IPS DF 4.7 (cell line): Measurements from ENCODE around the gene RUNX1.

ENCODE experiments used
- DNase-seq: peaks from one replicate; pipeline ENCODE4 v3.0.0-alpha.2; 2013; ENCODE audit warnings: low spot score; ENCODE audit errors: extremely low read depth

RUNX1 gene

DNA sequence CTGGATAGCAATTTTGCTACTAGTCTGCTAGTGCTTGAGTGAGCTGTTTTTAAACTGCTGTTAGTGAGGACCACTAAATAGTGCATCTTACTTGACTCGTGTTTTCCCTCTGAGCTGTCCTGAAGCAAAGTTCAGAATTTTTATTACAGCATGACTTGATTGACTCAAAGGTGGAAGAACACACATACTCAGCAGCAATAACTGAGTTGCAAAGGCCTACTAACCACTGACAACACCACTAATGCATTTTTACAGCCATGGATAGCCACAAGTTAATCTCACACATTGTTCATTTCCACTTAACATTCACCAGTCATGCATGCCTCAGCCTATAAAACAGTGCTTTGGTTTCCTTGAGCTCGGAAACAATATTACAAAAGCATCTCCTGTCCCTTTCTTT lies 148.7 kb downstream of the RUNX1 start:
- no peak for DNase-seq

DNA sequence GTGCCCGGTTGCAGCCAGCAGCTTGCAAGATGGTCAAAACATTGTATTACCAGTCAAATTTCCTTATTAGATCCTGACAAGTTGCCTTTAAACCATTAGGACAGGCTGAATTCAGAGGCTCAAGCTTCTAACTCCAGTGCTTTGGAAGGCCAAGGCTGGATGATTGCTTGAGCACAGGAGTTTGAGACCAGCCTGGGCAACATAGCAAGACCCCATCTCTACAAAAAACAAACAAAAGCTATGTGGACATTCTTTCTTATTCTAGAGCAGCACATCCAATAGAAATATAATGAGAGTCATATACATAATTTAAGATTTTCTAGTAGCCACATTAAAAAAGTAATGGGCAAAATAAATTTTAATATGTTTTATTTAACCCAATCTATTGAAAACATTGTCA lies 149.3 kb downstream of the RUNX1 start:
- DNase-seq: no peak

DNA sequence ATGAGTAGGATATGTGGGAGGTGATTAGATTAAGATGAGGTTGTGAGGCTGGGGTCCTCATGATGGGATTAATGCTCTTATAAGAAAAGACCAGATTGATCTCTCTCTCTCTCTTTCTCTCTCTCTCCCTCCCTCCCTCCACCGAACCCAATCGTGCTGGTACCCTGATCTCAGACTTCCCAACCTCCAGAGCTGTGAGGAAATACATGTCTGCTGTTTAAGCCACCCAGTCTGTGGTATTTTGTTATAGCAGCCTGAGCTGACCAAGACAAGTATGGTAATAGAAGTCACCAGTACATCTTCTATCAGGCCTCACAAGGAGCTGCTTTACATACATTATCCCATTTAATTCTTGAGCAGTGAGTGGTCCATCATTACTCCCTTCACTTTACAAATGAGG lies 149.8 kb downstream of the RUNX1 start:
- DNase-seq: no peak

DNA sequence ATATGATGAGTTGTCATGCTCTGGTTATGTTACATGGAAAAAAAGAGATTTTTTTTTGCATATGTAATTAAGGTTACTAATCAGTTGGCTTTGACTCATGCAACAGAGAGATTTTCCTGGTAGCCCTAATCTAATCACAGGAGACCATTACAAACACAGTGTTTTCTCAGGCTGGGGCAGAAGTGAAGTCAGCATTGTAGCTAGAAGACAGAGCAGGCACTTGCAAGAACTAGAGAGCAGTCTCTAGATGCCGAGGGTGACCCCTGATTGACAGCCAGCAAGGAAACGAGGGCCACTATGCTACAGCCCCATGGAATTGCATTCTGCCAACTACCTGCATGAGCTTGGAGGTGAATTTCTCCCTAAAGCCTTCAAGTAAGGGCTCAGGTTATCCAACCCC lies 151.3 kb downstream of the RUNX1 start:
- no peak for DNase-seq

DNA sequence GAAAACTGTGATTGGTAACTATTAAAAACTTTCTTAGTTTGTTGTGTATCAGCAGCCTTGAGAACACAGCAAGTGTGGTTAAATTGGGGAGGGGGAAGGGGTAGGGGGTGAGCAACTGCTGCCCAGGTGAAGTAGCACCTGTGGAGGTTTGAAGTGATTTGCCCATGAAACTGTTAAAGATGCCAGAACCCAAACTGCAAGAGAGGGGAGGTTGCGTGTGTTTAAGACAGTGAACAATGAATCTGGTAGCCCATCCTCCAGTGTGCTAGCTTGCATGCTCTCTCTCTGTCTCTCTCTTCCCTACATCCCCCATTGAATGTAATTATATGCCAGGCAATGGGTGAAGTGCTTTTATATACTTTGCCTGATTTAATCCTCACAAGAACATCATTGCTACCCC lies 154.7 kb downstream of the RUNX1 start:
- DNase-seq: no peak

DNA sequence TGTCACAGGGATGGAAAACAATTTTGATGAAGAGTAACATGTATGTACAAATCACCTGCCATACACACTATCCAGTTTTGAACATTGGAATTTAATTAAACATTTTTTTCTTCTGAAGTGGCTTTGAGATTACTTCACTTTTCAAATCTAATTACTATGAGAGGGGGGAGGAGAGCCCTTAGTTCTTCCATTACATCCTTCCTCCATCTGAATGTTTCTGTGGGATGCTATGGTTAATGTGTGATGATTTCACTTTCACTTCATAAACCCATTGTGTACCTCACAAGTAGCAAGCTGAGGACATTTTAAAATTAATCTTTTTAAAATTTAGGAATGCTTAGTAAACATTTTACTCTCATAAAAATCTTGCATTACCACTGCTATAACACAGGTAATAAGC lies 156.9 kb downstream of the RUNX1 start:
- no peak for DNase-seq

DNA sequence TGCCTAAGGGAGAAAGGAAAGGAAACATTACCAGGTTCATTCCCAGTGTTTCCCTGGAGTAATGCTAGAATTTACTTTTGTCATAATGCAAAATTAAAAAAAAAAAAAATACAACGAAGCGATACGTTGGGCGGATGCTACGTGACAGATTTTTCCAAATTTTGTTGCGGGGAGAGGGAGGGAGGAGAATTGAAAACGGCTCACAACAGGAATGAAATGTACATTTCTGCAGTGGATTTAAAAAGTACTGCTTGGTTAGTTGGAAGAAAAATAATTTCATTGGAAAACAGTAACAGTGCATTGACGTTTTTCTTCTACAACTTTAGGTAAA lies 157.5 kb downstream of the RUNX1 start:
- no peak for DNase-seq

DNA sequence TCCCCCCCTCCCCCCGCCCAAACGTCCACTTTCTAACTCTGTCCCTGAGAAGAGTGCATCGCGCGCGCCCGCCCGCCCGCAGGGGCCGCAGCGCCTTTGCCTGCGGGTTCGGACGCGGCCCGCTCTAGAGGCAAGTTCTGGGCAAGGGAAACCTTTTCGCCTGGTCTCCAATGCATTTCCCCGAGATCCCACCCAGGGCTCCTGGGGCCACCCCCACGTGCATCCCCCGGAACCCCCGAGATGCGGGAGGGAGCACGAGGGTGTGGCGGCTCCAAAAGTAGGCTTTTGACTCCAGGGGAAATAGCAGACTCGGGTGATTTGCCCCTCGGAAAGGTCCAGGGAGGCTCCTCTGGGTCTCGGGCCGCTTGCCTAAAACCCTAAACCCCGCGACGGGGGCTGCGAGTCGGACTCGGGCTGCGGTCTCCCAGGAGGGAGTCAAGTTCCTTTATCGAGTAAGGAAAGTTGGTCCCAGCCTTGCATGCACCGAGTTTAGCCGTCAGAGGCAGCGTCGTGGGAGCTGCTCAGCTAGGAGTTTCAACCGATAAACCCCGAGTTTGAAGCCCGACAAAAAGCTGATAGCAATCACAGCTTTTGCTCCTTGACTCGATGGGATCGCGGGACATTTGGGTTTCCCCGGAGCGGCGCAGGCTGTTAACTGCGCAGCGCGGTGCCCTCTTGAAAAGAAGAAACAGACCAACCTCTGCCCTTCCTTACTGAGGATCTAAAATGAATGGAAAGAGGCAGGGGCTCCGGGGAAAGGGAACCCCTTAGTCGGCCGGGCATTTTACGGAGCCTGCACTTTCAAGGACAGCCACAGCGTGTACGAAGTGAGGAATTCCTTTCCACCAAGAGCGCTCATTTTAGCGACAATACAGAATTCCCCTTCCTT lies 158.1 kb downstream of the RUNX1 start:
- DNase-seq: no peak

DNA sequence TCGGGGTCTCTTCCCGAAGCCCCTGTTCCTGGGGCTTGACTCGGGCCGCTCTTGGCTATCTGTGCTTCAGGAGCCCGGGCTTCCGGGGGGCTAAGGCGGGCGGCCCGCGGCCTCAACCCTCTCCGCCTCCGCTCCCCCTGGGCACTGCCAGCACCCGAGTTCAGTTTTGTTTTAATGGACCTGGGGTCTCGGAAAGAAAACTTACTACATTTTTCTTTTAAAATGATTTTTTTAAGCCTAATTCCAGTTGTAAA lies 158.7 kb downstream of the RUNX1 start:
- DNase-seq: no peak

DNA sequence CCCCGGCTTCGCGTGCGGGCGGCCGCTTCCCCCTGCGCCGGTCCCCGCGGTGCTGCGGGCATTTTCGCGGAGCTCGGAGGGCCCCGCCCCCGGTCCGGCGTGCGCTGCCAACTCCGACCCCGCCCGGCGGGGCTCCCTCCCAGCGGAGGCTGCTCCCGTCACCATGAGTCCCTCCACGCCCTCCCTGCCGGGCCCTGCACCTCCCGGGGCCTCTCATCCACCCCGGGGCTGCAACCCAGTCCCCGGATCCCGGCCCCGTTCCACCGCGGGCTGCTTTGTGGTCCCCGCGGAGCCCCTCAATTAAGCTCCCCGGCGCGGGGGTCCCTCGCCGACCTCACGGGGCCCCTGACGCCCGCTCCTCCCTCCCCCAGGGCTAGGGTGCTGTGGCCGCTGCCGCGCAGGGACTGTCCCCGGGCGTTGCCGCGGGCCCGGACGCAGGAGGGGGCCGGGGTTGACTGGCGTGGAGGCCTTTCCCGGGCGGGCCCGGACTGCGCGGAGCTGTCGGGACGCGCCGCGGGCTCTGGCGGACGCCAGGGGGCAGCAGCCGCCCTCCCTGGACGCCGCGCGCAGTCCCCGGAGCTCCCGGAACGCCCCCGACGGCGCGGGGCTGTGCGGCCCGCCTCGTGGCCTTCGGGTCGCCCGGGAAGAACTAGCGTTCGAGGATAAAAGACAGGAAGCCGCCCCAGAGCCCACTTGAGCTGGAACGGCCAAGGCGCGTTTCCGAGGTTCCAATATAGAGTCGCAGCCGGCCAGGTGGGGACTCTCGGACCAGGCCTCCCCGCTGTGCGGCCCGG lies 159.2 kb downstream of the RUNX1 start:
- DNase-seq: no peak

DNA sequence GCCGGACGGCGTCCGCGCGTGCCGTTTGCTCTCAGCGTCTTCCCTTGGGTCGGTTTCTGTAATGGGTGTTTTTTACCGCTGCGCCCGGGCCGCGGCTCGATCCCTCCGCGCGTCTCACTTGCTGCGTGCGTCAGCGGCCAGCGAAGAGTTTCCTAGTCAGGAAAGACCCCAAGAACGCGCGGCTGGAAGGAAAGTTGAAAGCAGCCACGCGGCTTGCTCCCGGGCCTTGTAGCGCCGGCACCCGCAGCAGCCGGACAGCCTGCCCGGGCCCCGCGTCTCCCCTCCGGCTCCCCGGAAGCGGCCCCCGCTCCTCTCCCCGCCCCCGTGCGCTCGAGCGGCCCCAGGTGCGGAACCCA lies 159.8 kb downstream of the RUNX1 start:
- DNase-seq: no peak

DNA sequence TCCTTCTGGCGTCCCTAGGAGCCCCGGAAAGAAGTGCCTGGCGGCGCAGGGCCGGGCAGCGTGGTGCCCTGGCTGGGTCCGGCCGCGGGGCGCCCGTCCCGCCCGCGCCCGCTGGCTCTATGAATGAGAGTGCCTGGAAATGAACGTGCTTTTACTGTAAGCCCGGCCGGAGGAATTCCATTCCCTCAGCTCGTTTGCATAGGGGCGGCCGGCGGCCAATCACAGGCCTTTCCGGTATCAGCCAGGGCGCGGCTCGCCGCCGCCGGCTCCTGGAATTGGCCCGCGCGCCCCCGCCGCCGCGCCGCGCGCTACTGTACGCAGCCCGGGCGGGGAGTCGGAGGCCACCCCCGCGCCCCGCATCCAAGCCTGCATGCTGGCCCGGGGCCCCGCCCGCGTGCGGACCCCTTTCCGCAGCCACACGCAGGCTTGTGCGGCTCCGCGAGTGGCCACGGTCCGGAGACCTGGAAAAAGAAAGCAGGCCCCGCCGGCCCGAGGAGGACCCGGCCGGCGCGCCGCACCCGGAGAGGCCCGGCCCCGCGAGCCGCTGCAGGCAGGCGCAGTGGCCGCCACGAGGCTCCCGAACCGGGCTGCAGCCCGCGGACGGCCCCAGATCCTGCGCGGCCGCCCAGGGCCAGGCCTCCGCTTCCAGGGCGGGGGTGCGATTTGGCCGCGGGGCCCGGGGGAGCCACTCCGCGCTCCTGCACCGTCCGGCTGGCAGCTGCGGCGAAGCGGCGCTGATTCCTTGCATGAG lies 160.4 kb downstream of the RUNX1 start:
- no peak for DNase-seq

DNA sequence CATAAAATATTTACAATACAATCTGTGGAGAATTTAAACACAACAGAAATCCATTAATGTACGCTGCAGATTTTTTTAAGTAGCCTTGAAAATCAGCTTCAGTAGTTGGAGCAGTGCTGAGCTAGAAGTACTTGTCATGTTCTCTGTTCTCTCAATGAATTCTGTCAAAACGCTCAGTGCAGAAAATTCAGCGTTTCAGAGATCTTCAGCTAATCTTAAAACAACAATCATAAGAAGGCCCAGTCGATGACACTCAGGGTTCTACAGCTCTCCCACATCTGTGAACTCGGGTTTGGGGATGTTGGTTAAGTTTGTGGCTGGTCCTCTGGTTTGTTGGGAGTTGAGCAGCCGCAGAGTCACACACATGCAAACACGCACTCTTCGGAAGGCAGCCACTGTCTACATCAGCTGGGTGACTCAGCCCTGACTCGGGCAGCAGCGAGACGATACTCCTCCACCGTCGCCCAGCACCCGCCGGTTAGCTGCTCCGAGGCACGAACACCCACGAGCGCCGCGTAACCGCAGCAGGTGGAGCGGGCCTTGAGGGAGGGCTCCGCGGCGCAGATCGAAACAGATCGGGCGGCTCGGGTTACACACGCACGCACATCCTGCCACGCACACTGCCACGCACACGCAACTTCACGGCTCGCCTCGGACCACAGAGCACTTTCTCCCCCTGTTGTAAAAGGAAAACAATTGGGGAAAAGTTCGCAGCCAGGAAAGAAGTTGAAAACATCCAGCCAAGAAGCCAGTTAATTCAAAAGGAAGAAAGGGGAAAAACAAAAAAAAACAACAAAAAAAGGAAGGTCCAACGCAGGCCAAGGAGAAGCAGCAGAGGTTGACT lies 161.2 kb downstream of the RUNX1 start:
- no peak for DNase-seq

DNA sequence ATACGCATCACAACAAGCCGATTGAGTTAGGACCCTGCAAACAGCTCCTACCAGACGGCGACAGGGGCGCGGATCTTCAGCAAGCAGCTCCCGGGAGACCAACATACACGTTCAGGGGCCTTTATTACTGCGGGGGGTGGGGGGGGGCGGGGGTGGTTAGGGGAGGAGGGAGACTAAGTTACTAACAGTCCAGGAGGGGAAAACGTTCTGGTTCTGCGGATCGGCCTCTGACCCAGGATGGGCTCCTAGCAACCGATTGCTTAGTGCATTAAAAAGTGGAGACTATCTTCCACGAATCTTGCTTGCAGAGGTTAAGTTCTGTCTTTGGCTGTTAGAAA lies 162.0 kb downstream of the RUNX1 start:
- DNase-seq: no peak

DNA sequence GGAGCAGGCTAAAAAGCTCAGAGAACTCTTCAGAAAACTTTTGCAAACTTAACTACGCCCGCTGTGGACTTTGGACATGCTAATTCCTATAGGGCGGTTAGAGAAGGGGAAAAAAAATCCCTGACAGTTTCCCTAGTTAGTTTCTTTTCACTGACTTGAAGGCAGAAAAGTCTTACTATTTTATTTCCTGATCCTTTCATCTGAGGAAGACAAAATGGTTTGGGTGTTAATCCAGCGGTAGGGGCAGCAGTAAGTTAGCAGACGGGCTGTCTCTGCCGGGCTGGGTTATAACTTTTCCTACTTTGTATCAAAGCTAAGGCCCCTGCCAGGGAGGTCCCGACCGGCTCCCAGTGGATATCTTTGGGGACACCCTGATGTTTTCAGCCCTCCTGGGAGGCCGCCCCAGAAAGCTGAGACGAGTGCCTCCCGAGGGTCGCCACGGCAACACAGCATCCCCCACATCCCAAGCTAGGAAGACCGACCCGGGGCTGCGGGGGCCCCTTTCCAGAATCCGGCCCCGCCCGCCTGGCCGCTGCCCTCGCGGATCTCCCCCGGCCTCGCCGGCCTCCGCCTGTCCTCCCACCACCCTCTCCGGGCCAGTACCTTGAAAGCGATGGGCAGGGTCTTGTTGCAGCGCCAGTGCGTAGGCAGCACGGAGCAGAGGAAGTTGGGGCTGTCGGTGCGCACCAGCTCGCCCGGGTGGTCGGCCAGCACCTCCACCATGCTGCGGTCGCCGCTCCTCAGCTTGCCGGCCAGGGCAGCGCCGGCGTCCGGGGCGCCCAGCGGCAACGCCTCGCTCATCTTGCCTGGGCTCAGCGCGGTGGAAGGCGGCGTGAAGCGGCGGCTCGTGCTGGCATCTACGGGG lies 162.6 kb downstream of the RUNX1 start:
- no peak for DNase-seq

DNA sequence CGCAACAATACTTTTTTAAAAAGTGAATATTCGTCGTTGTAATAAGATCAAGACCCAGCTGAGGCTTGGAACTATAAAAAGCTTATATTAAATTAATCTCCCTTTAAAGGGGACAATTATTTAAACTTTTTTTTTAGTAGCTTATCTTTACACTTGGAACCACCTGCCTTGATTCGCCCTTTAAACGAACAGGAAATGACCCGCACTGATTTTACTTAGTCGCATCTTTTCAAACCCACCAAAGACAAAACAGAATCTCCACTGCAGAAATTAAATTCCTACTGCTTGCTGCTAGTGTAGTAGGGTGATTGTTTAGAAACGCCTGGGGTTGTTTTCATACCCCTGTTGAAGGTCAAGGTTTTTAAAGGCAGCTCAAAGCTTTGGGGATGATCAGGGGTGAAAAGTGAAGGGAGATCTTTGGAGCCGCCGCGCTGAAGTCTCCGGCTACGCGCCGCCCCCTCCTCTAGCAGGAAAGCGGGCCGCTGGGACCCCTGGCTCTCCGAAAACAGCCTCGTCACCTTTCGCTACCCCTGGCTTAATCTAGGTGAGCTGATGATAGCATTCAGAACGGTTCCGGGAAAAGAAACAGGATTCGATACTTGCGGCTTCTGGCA lies 163.4 kb downstream of the RUNX1 start:
- no peak for DNase-seq

DNA sequence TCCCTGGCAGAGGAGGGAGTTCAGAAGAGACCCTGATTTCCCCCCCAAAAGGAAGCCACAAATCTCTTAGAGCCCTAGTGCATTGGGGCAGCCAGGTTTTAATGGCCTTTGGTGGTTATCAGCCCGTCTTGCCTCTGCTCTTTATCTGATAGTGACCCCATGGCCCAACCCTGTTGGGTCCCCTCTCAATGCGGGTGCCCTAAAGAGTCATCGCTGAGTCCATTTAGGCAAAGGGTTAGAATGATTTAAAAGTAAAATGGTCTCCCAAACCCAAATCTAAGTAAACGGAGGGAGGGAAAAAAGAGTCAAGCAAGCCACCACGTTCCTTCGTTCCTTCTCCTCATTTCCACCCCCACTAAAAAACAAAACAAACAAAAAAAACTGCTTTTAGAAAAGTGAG lies 164.0 kb downstream of the RUNX1 start:
- DNase-seq: no peak

DNA sequence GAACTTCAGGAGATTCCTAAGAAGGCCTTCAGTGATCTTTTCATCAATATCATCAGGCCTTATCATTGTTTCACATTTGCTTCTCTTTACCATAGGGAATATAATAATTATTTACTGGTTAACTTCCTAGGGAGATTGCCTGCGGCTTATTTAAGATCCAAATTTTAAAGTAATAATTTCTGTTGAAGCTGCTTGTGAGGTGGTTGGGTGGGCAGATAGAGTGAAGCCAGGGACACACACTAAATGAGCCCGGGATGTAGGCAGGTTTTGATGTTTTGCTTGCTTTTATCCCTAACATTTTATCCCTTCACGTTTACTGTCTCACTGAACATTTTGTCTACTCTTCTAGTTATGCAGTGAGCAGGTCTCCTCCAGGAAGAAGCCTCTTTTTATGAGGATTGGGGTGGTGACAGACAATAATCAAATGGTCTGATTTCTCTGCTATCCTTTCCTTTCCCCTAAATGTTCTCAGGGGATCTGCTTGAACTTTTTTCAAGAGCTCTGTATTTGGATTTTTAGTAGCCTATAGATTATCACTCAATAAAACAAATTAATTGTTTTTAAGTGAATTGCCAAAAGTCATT lies 164.7 kb downstream of the RUNX1 start:
- DNase-seq: no peak

DNA sequence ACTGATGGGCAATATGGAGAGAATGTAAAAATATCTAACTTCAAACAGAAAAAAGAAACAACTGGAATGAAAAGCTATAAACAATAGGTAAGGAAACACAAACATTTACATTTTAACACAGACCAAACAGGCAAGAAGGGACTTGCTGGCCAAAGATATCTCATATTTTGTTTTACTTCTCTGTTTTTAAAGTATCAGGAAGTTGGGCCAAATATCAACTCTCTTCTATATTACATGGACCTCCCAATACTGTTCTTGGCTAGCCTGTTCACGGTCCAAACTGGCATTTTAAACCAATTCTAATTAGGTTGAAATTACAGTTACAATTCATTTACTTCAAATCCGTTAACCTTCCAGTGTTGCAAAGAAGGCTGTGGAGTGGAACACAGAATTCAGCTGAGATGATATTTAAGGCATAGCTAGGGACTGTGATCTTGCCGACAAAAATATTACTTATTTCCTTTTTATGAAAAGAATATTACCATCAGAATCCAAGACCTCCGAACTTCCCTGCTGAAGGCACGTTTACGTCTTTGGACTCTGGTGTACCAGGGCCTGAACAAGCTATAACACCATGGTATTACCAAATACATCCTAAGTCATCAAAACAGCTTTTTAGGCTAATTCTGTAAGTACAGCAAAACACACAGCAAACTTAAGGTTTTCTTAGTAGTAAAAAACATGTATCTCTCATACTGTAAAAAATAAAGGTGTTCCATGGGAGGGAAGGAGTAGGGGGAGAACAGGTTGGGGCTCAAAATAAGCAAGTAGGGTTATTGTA lies 165.4 kb downstream of the RUNX1 start:
- no peak for DNase-seq
